UCSD-AML1 (cell line): ENCODE measurements around the gene CSE1L.
"Not testable (repeated sequence)": the region's sequence is repeated elsewhere in the genome, so short reads cannot be mapped to it uniquely, and the experiment has no call there.

Experiments used
- DNase-seq: peaks from one replicate; lab custom pipeline; 2025; ENCODE audit not compliant: unreplicated experiment; lab: John Stamatoyannopoulos, UW

The CSE1L gene

GRCh38 chr20:49054056-49054643 is 8.0 kb downstream of the CSE1L start:
- no peak for DNase-seq

GRCh38 chr20:49063279-49063678 is 17.2 kb downstream of the CSE1L start:
- no peak for DNase-seq

GRCh38 chr20:49074521-49074920 is 28.4 kb downstream of the CSE1L start:
- DNase-seq: no peak

GRCh38 chr20:49078310-49078709 is 32.2 kb downstream of the CSE1L start:
- DNase-seq: no peak

GRCh38 chr20:49082295-49082694 is 36.2 kb downstream of the CSE1L start:
- not testable (repeated sequence) for DNase-seq

GRCh38 chr20:49091104-49091503 is 45.0 kb downstream of the CSE1L start:
- DNase-seq: no peak

GRCh38 chr20:49091762-49092161 is 45.6 kb downstream of the CSE1L start:
- DNase-seq: no peak

GRCh38 chr20:49096203-49096730 is 50.2 kb downstream of the CSE1L start:
- no peak for DNase-seq

- DNase-seq: no peak
These were observed 51.0 kb downstream of the CSE1L start for GRCh38 chr20:49097159-49097558.

- no peak for DNase-seq
These were observed 52.0 kb downstream of the CSE1L start for GRCh38 chr20:49098136-49098535.

- DNase-seq: no peak
These were observed 52.9 kb downstream of the CSE1L start for GRCh38 chr20:49099011-49099410.

GRCh38 chr20:49100292-49100691 is 54.2 kb downstream of the CSE1L start:
- DNase-seq: not testable (repeated sequence)

- no peak for DNase-seq
These were observed 54.9 kb downstream of the CSE1L start for GRCh38 chr20:49100972-49101371.

- DNase-seq: no peak
These were observed 56.9 kb downstream of the CSE1L start for GRCh38 chr20:49103019-49103418.

GRCh38 chr20:49103647-49104364 is 57.7 kb downstream of the CSE1L start:
- no peak for DNase-seq

GRCh38 chr20:49104365-49104648 is 58.2 kb downstream of the CSE1L start:
- no peak for DNase-seq

- not testable (repeated sequence) for DNase-seq
These were observed 59.0 kb downstream of the CSE1L start for GRCh38 chr20:49104979-49105547.

GRCh38 chr20:49106328-49106727 is 60.2 kb downstream of the CSE1L start:
- no peak for DNase-seq

- no peak for DNase-seq
These were observed 64.9 kb downstream of the CSE1L start for GRCh38 chr20:49110767-49111694.

- no peak for DNase-seq
These were observed 66.6 kb downstream of the CSE1L start for GRCh38 chr20:49112596-49113274.

- no peak for DNase-seq
These were observed 69.5 kb downstream of the CSE1L start for GRCh38 chr20:49115564-49115963.
